OCI-M2 (cell line): Measurements from ENCODE around the gene USP35.

ENCODE experiments used
- DNase-seq: peaks from one replicate; lab custom pipeline; 2025; ENCODE audit not compliant: unreplicated experiment; lab: John Stamatoyannopoulos, UW

The USP35 gene

GRCh38 chr11:78262691-78263090 lies 74.0 kb downstream of the USP35 start:
- no peak for DNase-seq
